H1 (cell line): ENCODE data around the gene URGCP. TPM values are rescaled to one million over a fixed set of nuclear protein-coding genes. Genes with fewer than 3 reads are reported as not detected.

Experiments used
- CTCF ChIA-PET: fragments of 300-600 bp; sonication (Branson Sonifier 250); formaldehyde crosslinking; loops from one replicate; lab custom pipeline; 2021; ENCODE audit not compliant: partially characterized antibody; lab: Charles Lee
- POLR2A ChIA-PET: fragments of 300-600 bp; sonication (Branson Sonifier 250); formaldehyde crosslinking; loops from one replicate; lab custom pipeline; 2021; ENCODE audit warnings: inconsistent platforms; ENCODE audit not compliant: partially characterized antibody; lab: Charles Lee
- DNase-seq, 2 experiments: peaks; one replicate each; pipeline versions ENCODE4 v3.0.0 to v3.0.0-alpha.2; 2010 to 2022; ENCODE audit warnings: low spot score in 2 of 2, low read depth in 1 of 2, mixed read lengths in 1 of 2
- FAIRE-seq: peaks from 2 replicates; lab custom pipeline; 2011; peaks lifted over from hg19 to GRCh38; lab: Jason Lieb, UNC
- H2AFZ ChIP-seq: 2 replicates; pipeline ENCODE4 v1.8.1; 2012; ENCODE audit warnings: low read length, inconsistent platforms
- H2AK5ac ChIP-seq: 2 replicates; pipeline ENCODE4 v1.6.1; 2013; ENCODE audit warnings: low read depth, low read length
- H2BK120ac ChIP-seq: replicated peaks from 2 replicates; pipeline ENCODE3; 2013; ENCODE audit warnings: low read depth, low read length, inconsistent platforms
- H2BK12ac ChIP-seq: 2 replicates; pipeline ENCODE4 v1.6.1; 2013; ENCODE audit warnings: low read depth, low read length
- H2BK15ac ChIP-seq: 2 replicates; pipeline ENCODE4 v1.6.1; 2013; ENCODE audit warnings: low read length
- H2BK20ac ChIP-seq: 2 replicates; pipeline ENCODE4 v1.6.1; 2013; ENCODE audit warnings: low read length
- H2BK5ac ChIP-seq: 2 replicates; pipeline ENCODE4 v1.6.1; 2013; ENCODE audit warnings: low read depth, low read length
- H3K14ac ChIP-seq: 2 replicates; pipeline ENCODE4 v1.6.1; 2013; ENCODE audit warnings: inconsistent platforms; ENCODE audit not compliant: insufficient read length
- H3K18ac ChIP-seq: 2 replicates; pipeline ENCODE4 v1.6.1; 2013; ENCODE audit warnings: low read length; ENCODE audit errors: extremely low read depth
- H3K23ac ChIP-seq: 2 replicates; pipeline ENCODE4 v1.6.1; 2013; ENCODE audit warnings: inconsistent platforms; ENCODE audit not compliant: insufficient read length
- H3K23me2 ChIP-seq: 2 replicates; pipeline ENCODE4 v1.6.1; 2013; ENCODE audit warnings: low read depth, low read length
- H3K27ac ChIP-seq: 2 replicates; pipeline ENCODE4 v1.6.1; 2011; ENCODE audit warnings: low read depth, low read length, inconsistent platforms
- H3K27me3 ChIP-seq, 4 experiments: replicated peaks in 1 of 4; 1 replicate in 1 of 4; 2 replicates in 3 of 4; pipeline versions ENCODE4 v1.6.1 to v1.8.1; 2011 to 2013; ENCODE audit warnings: low read length in 3 of 4, mild to moderate bottlenecking in 3 of 4, inconsistent platforms in 2 of 4, mixed read lengths in 2 of 4, moderate library complexity in 1 of 4; ENCODE audit not compliant: control insufficient read depth in 3 of 4, insufficient read depth in 3 of 4; ENCODE audit errors: extremely low read depth in 1 of 4
- H3K36me3 ChIP-seq, 4 experiments: 2 replicates each; pipeline versions ENCODE4 v1.6.1 to v1.8.1; 2011 to 2013; ENCODE audit warnings: mild to moderate bottlenecking in 4 of 4, low read length in 3 of 4, moderate library complexity in 2 of 4, control low read depth in 1 of 4, inconsistent platforms in 1 of 4; ENCODE audit not compliant: insufficient read depth in 4 of 4, control insufficient read depth in 2 of 4
- H3K4ac ChIP-seq: replicated peaks from 2 replicates; pipeline ENCODE3; 2013; ENCODE audit warnings: low read length, low read depth, mixed read lengths, inconsistent platforms; ENCODE audit not compliant: insufficient read length
- H3K4me1 ChIP-seq, 4 experiments: replicated peaks in 1 of 4; 1 replicate in 1 of 4; 2 replicates in 3 of 4; pipeline versions ENCODE4 v1.6.1 to v1.8.1; 2011 to 2013; ENCODE audit warnings: low read length in 3 of 4, inconsistent platforms in 2 of 4, mixed read lengths in 1 of 4; ENCODE audit not compliant: insufficient read depth in 4 of 4, control insufficient read depth in 3 of 4
- H3K4me2 ChIP-seq, 2 experiments: 2 replicates each; pipeline versions ENCODE4 v1.6.1 to v1.8.1; 2011 to 2013; ENCODE audit warnings: low read depth in 2 of 2, low read length in 2 of 2, control low read depth in 1 of 2, inconsistent platforms in 1 of 2, mild to moderate bottlenecking in 1 of 2; ENCODE audit not compliant: insufficient read depth in 1 of 2
- H3K4me3 ChIP-seq, 4 experiments: fragments of 200-600, 300-600 bp in 1 of 4; sonication (generic), shearing (Covaris generic), sonication (Bioruptor Twin) in 1 of 4; 2 replicates each; pipeline versions ENCODE4 v1.5.1 to v1.8.1; 2011 to 2016; ENCODE audit warnings: low read length in 4 of 4, low read depth in 3 of 4, control low read depth in 2 of 4, inconsistent platforms in 2 of 4, mild to moderate bottlenecking in 2 of 4, mixed read lengths in 1 of 4, moderate library complexity in 1 of 4; ENCODE audit not compliant: insufficient read depth in 2 of 4; ENCODE audit errors: extremely low read depth in 1 of 4
- H3K56ac ChIP-seq: replicated peaks from 2 replicates; pipeline ENCODE3; 2013; ENCODE audit warnings: low read depth, mild to moderate bottlenecking, mixed read lengths, low read length, inconsistent platforms; ENCODE audit not compliant: insufficient read length
- H3K79me1 ChIP-seq: 2 replicates; pipeline ENCODE4 v1.6.1; 2013; ENCODE audit warnings: low read depth, low read length, control low read depth
- H3K79me2 ChIP-seq, 2 experiments: 2 replicates each; pipeline versions ENCODE4 v1.6.1 to v1.8.1; 2012 to 2013; ENCODE audit warnings: low read length in 2 of 2, mild to moderate bottlenecking in 2 of 2, inconsistent platforms in 1 of 2; ENCODE audit not compliant: insufficient read depth in 2 of 2, control insufficient read depth in 1 of 2
- H3K9ac ChIP-seq, 4 experiments: replicated peaks in 1 of 4; 1 replicate in 1 of 4; 2 replicates in 3 of 4; pipeline versions ENCODE4 v1.6.1 to v1.8.1; 2011 to 2013; ENCODE audit warnings: low read depth in 3 of 4, low read length in 3 of 4, control low read depth in 2 of 4, mild to moderate bottlenecking in 2 of 4, moderate library complexity in 2 of 4, inconsistent platforms in 1 of 4; ENCODE audit errors: extremely low read depth in 1 of 4
- H3K9me3 ChIP-seq, 2 experiments: 2 replicates each; pipeline versions ENCODE4 v1.6.1 to v1.8.1; 2012 to 2013; ENCODE audit warnings: mild to moderate bottlenecking in 2 of 2, moderate library complexity in 2 of 2, control low read depth in 1 of 2, inconsistent platforms in 1 of 2, low read depth in 1 of 2, low read length in 1 of 2, mixed read lengths in 1 of 2; ENCODE audit not compliant: insufficient read depth in 2 of 2
- H4K20me1 ChIP-seq, 2 experiments: replicated peaks in 1 of 2; 2 replicates each; pipeline versions ENCODE3 to v1.8.1; 2011 to 2013; ENCODE audit warnings: inconsistent platforms in 2 of 2, low read length in 2 of 2, mild to moderate bottlenecking in 1 of 2; ENCODE audit not compliant: insufficient read depth in 2 of 2, control insufficient read depth in 1 of 2
- H4K5ac ChIP-seq: 2 replicates; pipeline ENCODE4 v1.6.1; 2013; ENCODE audit warnings: low read length, low read depth, mixed read lengths, inconsistent platforms; ENCODE audit not compliant: insufficient read length
- H4K8ac ChIP-seq: 2 replicates; pipeline ENCODE4 v1.8.0; 2013; ENCODE audit warnings: mild to moderate bottlenecking, moderate library complexity, low read length, inconsistent platforms; ENCODE audit not compliant: insufficient read depth; ENCODE audit errors: extremely low read depth
- H4K91ac ChIP-seq: replicated peaks from 2 replicates; pipeline ENCODE3; 2013; ENCODE audit warnings: low read length, mixed read lengths, inconsistent platforms; ENCODE audit not compliant: insufficient read length
- BCL11A ChIP-seq, 2 experiments: IDR thresholded peaks; one replicate each; pipeline ENCODE4 v1.6.1; 2011; ENCODE audit warnings: low read depth in 2 of 2, low read length in 2 of 2, mild to moderate bottlenecking in 2 of 2
- CBX8 ChIP-seq: fragments of 300-800, 300-1000 bp; sonication (generic); IDR thresholded peaks from 2 replicates; pipeline ENCODE4 v1.7.1; 2016; ENCODE audit warnings: low read depth, low read length, borderline replicate concordance
- JUN ChIP-seq: IDR thresholded peaks from 2 replicates; pipeline ENCODE4 v1.6.1; 2011; ENCODE audit warnings: low read depth, mild to moderate bottlenecking, improper control_type of control experiment, low read length
- JUND ChIP-seq: IDR thresholded peaks from 2 replicates; pipeline ENCODE4 v1.6.1; 2011; ENCODE audit warnings: mild to moderate bottlenecking, improper control_type of control experiment, low read length
- POLR2AphosphoS5 ChIP-seq: IDR thresholded peaks from 2 replicates; pipeline ENCODE4 v1.6.1; 2011; ENCODE audit warnings: low read depth, low read length
- WGBS, 2 experiments: shearing (Covaris generic) in 1 of 2; methylation state at CpG; one replicate each; pipeline versions ENCODE4 v1.1.6 to v1.1.7; 2013 to 2015; ENCODE audit warnings: low lambda C conversion rate in 2 of 2, mixed read lengths in 2 of 2, inconsistent platforms in 1 of 2, low coverage in 1 of 2, missing lambda C conversion rate in 1 of 2; ENCODE audit not compliant: insufficient replicate concordance in 2 of 2, insufficient coverage in 1 of 2, insufficient read length in 1 of 2; ENCODE audit errors: extremely low coverage in 1 of 2, missing lambda C conversion rate in 1 of 2; 5-methylcytosine and 5-hydroxymethylcytosine counted together
- polyA plus RNA-seq, 7 experiments: library from polyadenylated mRNA; depleted of rRNA in 3 of 7; stranded (reverse) in 5 of 7; unstranded in 2 of 7; fragments of >200 nt in 5 of 7; fragments of 200-250 nt in 2 of 7; gene quantifications; 1 replicate in 5 of 7; 2 replicates in 1 of 7; 4 replicates in 1 of 7; pipeline versions ENCODE4 v1.2.1 to v1.2.3, GENCODE V29; 2011 to 2013; ENCODE audit warnings: missing spikeins in 2 of 7, mixed read lengths in 2 of 7
- total RNA-seq: library from RNA; stranded (reverse); fragmentation: NEBNext Ultra II Directional; extraction: Animal tissue kit (Norgen Biotek cat#: 25700); gene quantifications from 2 replicates; pipeline ENCODE4 v1.2.1, GENCODE V29; 2021

URGCP gene
- total and polyA plus RNA-seq, 2 of the 8 experiments (the other 6 are each of a cell fraction or from before 2014, with no cell fraction given) = 9.0 to 18.7 TPM

DNA sequence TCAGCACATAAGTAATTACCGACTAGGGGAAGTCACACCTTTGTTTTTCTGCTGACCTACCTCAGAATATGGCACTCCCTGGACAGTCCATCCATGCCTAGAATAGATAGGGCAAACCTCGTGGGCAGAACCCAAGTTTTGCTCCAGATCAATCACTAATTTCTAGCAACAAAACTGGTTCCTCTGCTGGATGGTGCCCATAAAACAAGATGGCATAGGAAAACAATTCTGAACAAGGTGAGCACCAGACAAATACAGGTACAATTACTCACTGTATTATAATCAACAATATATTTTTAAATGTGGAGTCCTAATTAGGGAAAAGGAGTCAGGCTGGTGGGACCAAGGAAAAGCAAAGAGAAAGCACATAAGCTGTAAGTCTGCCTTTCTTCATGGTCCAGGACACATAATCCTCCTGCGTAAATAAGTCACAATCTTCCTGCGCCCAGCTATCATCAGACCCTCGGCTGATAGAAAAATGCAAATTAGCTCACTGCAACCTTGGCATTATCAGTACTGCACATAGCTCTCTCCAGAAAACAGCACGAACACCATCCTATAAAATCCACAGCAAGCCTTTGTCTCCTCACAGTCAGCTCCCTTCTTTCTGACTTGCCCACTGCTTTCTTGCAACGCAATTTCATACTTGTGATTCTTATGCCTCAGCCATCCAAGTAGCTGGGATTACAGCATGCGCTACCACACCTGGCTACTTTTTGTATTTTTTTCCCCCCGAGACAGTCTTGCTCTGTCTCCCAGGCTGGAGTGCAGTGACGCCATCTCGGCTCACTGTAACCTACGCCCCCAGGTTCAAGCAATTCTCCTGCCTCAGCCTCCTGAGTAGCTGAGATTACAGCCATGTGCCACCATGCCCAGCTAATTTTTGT lies 15.1 kb downstream of the URGCP start:
- H3K79me1 ChIP-seq = no peaks in the 10 kb centered on the region; the same call in 1 of the 2 replicates
- H3K56ac ChIP-seq = no peak overlapping the region
- H3K27me3 ChIP-seq = no peaks in the 10 kb centered on the region
- POLR2A ChIA-PET = no interaction called here
- H4K5ac ChIP-seq = no peak overlapping the region
- no peak overlapping the region for H3K4ac ChIP-seq
- no peak overlapping the region for H3K27ac ChIP-seq
- no peak overlapping the region for H3K18ac ChIP-seq
- H2BK12ac ChIP-seq = no peak overlapping the region
- H2BK20ac ChIP-seq = no peak overlapping the region
- H3K36me3 ChIP-seq = no peaks in the 10 kb centered on the region
- CTCF ChIA-PET = no interaction called here
- H2BK15ac ChIP-seq = no peak overlapping the region
- H3K14ac ChIP-seq = no peak overlapping the region
- TF ChIP-seq JUN (no peak), POLR2AphosphoS5 (no peak), BCL11A (IDR thresholded peaks at IDR 0.05; ENCODE audit: low read depth in 2 of 2, low read length in 2 of 2) (no peak), CBX8 (no peak), JUND (no peak)
- TF ChIP-seq, all 59 proteins: peak for 0
- WGBS, 2 experiments = 94% methylated on average over 12 of the region's 12 CpGs; no CpG with 5 or more reads in 1 of the 2 experiments
- H3K9me3 ChIP-seq = no peaks in the 10 kb centered on the region
- no peak overlapping the region for H3K9ac ChIP-seq
- H3K4me3 ChIP-seq = no peak overlapping the region
- no peak overlapping the region for H2BK120ac ChIP-seq
- H4K8ac ChIP-seq = no peak overlapping the region
- H2AFZ ChIP-seq = no peak overlapping the region
- H3K23me2 ChIP-seq = no peaks in the 10 kb centered on the region
- H4K91ac ChIP-seq = no peak overlapping the region
- FAIRE-seq = no peak
- H3K4me2 ChIP-seq = no peak overlapping the region
- no peak overlapping the region for H3K23ac ChIP-seq
- no peaks in the 10 kb centered on the region for H3K4me1 ChIP-seq
- H2AK5ac ChIP-seq = no peak overlapping the region
- DNase-seq = no peak
- H2BK5ac ChIP-seq = no peak overlapping the region
- H4K20me1 ChIP-seq = peaks cover 0 to 5% of the 10 kb centered on the region in 2 experiments
- H3K79me2 ChIP-seq = peaks cover 0 to 26% of the 10 kb centered on the region in 2 experiments; a peak in 2 of 4 replicates
